ENCODE results near the gene GFRA1.

GRCh38 chr10:116311016-116311415 is 38.0 kb upstream of the GFRA1 start:
- TF ChIP-seq CTCF (IDR thresholded peaks at IDR 0.05 in 8 of 11, conservative IDR thresholded peaks at IDR 0.05 in 3 of 11) (no peak), POLR2A (IDR thresholded peaks at IDR 0.05) (no peak)

Measured in spleen (tissue), 7 donors.